22Rv1 (cell line): Measurements from ENCODE around the gene PMEPA1.

Experiments used
- ZFX ChIP-seq: fragments of 450-650 bp; IDR thresholded peaks from 2 replicates; pipeline ENCODE4 v1.6.1; 2017; ENCODE audit warnings: antibody characterized with exemption, borderline replicate concordance
- TF ChIP-seq, protein P1 (sequence below): fragments of 450-650 bp; IDR thresholded peaks from 2 replicates; pipeline ENCODE4 v1.5.1; 2017; ENCODE audit warnings: mild to moderate bottlenecking

DNA sequence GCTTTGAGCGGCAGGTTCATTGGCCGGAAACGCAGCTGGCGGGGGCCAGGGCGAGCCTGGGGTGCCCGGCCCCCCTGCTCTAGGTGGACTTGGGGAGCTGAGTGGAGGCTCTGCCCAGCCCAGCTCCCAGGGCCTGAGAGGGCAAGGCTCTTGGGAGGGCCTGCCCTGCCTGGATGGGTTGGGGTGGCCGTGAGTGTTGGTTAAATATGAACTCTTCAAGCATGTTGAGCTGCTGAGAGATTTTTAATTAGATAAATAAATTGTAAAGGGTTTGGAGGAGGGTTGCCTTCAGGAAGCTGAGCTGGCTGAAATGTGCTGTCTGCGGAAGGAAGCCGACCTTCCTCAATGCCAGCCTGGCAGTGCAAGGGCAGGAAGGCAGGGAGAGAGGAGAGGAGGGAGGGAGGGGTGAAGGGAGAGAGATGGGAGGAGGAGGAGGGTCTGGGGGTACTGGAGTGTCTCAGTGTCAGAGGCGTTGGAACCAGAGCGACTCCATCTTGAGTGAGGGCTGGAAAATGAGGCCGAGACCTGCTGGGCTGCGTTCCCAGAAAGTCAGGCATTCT, 39.4 kb upstream of the PMEPA1 start:
- TF ChIP-seq, protein P1, sequence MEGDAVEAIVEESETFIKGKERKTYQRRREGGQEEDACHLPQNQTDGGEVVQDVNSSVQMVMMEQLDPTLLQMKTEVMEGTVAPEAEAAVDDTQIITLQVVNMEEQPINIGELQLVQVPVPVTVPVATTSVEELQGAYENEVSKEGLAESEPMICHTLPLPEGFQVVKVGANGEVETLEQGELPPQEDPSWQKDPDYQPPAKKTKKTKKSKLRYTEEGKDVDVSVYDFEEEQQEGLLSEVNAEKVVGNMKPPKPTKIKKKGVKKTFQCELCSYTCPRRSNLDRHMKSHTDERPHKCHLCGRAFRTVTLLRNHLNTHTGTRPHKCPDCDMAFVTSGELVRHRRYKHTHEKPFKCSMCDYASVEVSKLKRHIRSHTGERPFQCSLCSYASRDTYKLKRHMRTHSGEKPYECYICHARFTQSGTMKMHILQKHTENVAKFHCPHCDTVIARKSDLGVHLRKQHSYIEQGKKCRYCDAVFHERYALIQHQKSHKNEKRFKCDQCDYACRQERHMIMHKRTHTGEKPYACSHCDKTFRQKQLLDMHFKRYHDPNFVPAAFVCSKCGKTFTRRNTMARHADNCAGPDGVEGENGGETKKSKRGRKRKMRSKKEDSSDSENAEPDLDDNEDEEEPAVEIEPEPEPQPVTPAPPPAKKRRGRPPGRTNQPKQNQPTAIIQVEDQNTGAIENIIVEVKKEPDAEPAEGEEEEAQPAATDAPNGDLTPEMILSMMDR, result no peak
- TF ChIP-seq ZFX, result no peak
